Mesenchymal stem cell (in vitro differentiated cells and primary cell): ENCODE data around the gene LYSMD4. TPM values are rescaled to one million over a fixed set of nuclear protein-coding genes. Genes with fewer than 3 reads are reported as not detected.
A peak's percentile ranks its signal among the peaks of the same experiment; 100 is the strongest.

Experiments used
- DNase-seq: peaks from one replicate; pipeline ENCODE4 v3.0.0-alpha.2; 2013
- H2AFZ ChIP-seq: one replicate; pipeline ENCODE4 v1.6.1; 2013; ENCODE audit warnings: low read depth, mild to moderate bottlenecking, control low read depth, inconsistent platforms, low read length, moderate library complexity
- H2AK5ac ChIP-seq: 2 replicates; pipeline ENCODE4 v1.6.1; 2013; ENCODE audit warnings: low read length, moderate library complexity, mild to moderate bottlenecking, inconsistent platforms; ENCODE audit not compliant: severe bottlenecking
- H2BK120ac ChIP-seq: one replicate; pipeline ENCODE4 v1.6.1; 2013; ENCODE audit warnings: low read depth, mild to moderate bottlenecking, inconsistent platforms, low read length, moderate library complexity
- H2BK12ac ChIP-seq, 2 experiments: one replicate each; pipeline ENCODE4 v1.6.1; 2013; ENCODE audit warnings: inconsistent platforms in 2 of 2, low read length in 2 of 2, mild to moderate bottlenecking in 2 of 2, moderate library complexity in 2 of 2, control low read depth in 1 of 2
- H2BK15ac ChIP-seq: one replicate; pipeline ENCODE4 v1.6.1; 2013; ENCODE audit warnings: mild to moderate bottlenecking, low read depth, inconsistent platforms; ENCODE audit not compliant: poor library complexity, severe bottlenecking
- H2BK5ac ChIP-seq: 2 replicates; pipeline ENCODE4 v1.6.1; 2013; ENCODE audit warnings: low read depth, mild to moderate bottlenecking, low read length, control low read depth, inconsistent platforms; ENCODE audit not compliant: poor library complexity, severe bottlenecking
- H3K14ac ChIP-seq, 2 experiments: one replicate each; pipeline ENCODE4 v1.6.1; 2013; ENCODE audit warnings: inconsistent platforms in 2 of 2, low read length in 2 of 2, control low read depth in 1 of 2, mild to moderate bottlenecking in 1 of 2, moderate library complexity in 1 of 2
- H3K18ac ChIP-seq, 2 experiments: one replicate each; pipeline ENCODE4 v1.6.1; 2013; ENCODE audit warnings: inconsistent platforms in 2 of 2, low read length in 2 of 2, control low read depth in 1 of 2, low read depth in 1 of 2, mild to moderate bottlenecking in 1 of 2
- H3K23ac ChIP-seq, 2 experiments: one replicate each; pipeline ENCODE4 v1.6.1; 2013; ENCODE audit warnings: inconsistent platforms in 2 of 2, low read length in 2 of 2, mild to moderate bottlenecking in 2 of 2, moderate library complexity in 2 of 2, control low read depth in 1 of 2
- H3K27ac ChIP-seq: 2 replicates; pipeline ENCODE4 v1.5.1; 2013; ENCODE audit warnings: mild to moderate bottlenecking, moderate library complexity, low read length, control low read depth, inconsistent platforms; ENCODE audit not compliant: poor library complexity, severe bottlenecking
- H3K27me3 ChIP-seq, 2 experiments: 2 replicates each; pipeline versions ENCODE4 v1.6.1 to v1.7.0; 2013; ENCODE audit warnings: low read length in 2 of 2, mild to moderate bottlenecking in 2 of 2, moderate library complexity in 2 of 2, control low read depth in 1 of 2, inconsistent platforms in 1 of 2; ENCODE audit not compliant: control insufficient read depth in 1 of 2, insufficient read depth in 1 of 2
- H3K36me3 ChIP-seq, 2 experiments: 2 replicates each; pipeline versions ENCODE4 v1.6.1 to v1.7.0; 2013; ENCODE audit warnings: low read length in 2 of 2, control low read depth in 1 of 2, inconsistent platforms in 1 of 2, low read depth in 1 of 2, mild to moderate bottlenecking in 1 of 2; ENCODE audit not compliant: insufficient read depth in 2 of 2, control insufficient read depth in 1 of 2
- H3K4ac ChIP-seq, 2 experiments: one replicate each; pipeline ENCODE4 v1.6.1; 2013; ENCODE audit warnings: inconsistent platforms in 2 of 2, low read length in 2 of 2, mild to moderate bottlenecking in 2 of 2, moderate library complexity in 2 of 2, control low read depth in 1 of 2, low read depth in 1 of 2
- H3K4me1 ChIP-seq: 2 replicates; pipeline ENCODE4 v1.6.1; 2013; ENCODE audit warnings: low read depth, low read length, control low read depth; ENCODE audit not compliant: control insufficient read depth, insufficient read depth
- H3K4me2 ChIP-seq: 2 replicates; pipeline ENCODE4 v1.6.1; 2013; ENCODE audit warnings: low read length, mild to moderate bottlenecking, inconsistent platforms; ENCODE audit not compliant: poor library complexity, severe bottlenecking
- H3K4me3 ChIP-seq, 2 experiments: 2 replicates each; pipeline versions ENCODE4 v1.5.1 to v1.7.0; 2013; ENCODE audit warnings: low read length in 2 of 2, mild to moderate bottlenecking in 2 of 2, control low read depth in 1 of 2, low read depth in 1 of 2; ENCODE audit not compliant: insufficient read depth in 1 of 2
- H3K79me1 ChIP-seq: replicated peaks from 2 replicates; pipeline ENCODE4 v1.6.1; 2013; ENCODE audit warnings: mild to moderate bottlenecking, control low read depth, low read length, inconsistent platforms; ENCODE audit not compliant: poor library complexity, severe bottlenecking
- H3K9ac ChIP-seq: 2 replicates; pipeline ENCODE4 v1.7.0; 2013; ENCODE audit warnings: mild to moderate bottlenecking, low read length, moderate library complexity
- H3K9me3 ChIP-seq: 2 replicates; pipeline ENCODE4 v1.7.0; 2013; ENCODE audit warnings: mild to moderate bottlenecking, low read length; ENCODE audit not compliant: control insufficient read depth
- H4K8ac ChIP-seq: one replicate; pipeline ENCODE4 v1.6.1; 2013; ENCODE audit warnings: inconsistent platforms, mild to moderate bottlenecking, low read length, moderate library complexity
- H4K91ac ChIP-seq: one replicate; pipeline ENCODE4 v1.6.1; 2013; ENCODE audit warnings: mild to moderate bottlenecking, low read length, inconsistent platforms
- WGBS: methylation state at CpG from one replicate; pipeline ENCODE4 v1.1.7; 2013; ENCODE audit warnings: mixed read lengths; 5-methylcytosine and 5-hydroxymethylcytosine counted together
- small RNA-seq: library from polyadenylated mRNA; stranded (forward); fragments of <200 nt; extraction: miRNeasy Mini kit (QIAGEN cat#:217004); gene quantifications from one replicate; pipeline ENCODE3, GENCODE V24; 2013; ENCODE audit warnings: low read depth

LYSMD4 gene

GRCh38 chr15:99680276-99680675 is 53.0 kb downstream of the LYSMD4 start:
- no peak overlapping the region for H3K4me2 ChIP-seq
- no peak overlapping the region for H2AFZ ChIP-seq
- H2BK15ac ChIP-seq = no peak overlapping the region
- no peak overlapping the region for H4K8ac ChIP-seq
- H3K4ac ChIP-seq = no peak overlapping the region
- H4K91ac ChIP-seq = no peak overlapping the region
- no peak overlapping the region for H3K14ac ChIP-seq
- no peak overlapping the region for H3K4me3 ChIP-seq
- H3K9me3 ChIP-seq = peaks cover 4% of the 10 kb centered on the region
- no peak overlapping the region for H3K18ac ChIP-seq
- H2BK120ac ChIP-seq = no peak overlapping the region
- H3K27ac ChIP-seq = no peak overlapping the region
- H3K27me3 ChIP-seq = no peaks in the 10 kb centered on the region
- no peak overlapping the region for H3K23ac ChIP-seq
- H2AK5ac ChIP-seq = no peak overlapping the region
- DNase-seq = no peak
- H3K9ac ChIP-seq = no peak overlapping the region
- H2BK5ac ChIP-seq = no peak overlapping the region
- no peak overlapping the region for H2BK12ac ChIP-seq
- H3K79me1 ChIP-seq = peaks cover 5% of the 10 kb centered on the region
- peaks cover 3% of the 10 kb centered on the region for H3K4me1 ChIP-seq
- H3K36me3 ChIP-seq = peaks cover 0 to 39% of the 10 kb centered on the region in 2 experiments

- Histone ChIP-seq H3K4me1 (no peaks in the 10 kb centered on the region), H2AFZ (no peak overlapping the region), H3K4me3 (no peak overlapping the region), H3K14ac (no peak overlapping the region), H3K23ac (no peak overlapping the region), H2BK5ac (no peak overlapping the region), H4K8ac (no peak overlapping the region), H3K18ac (no peak overlapping the region), H3K79me1 (peaks cover 8% of the 10 kb centered on the region), H2BK120ac (no peak overlapping the region), H3K36me3 (peaks cover 0 to 49% of the 10 kb centered on the region in 2 experiments), H4K91ac (no peak overlapping the region), H3K4me2 (no peak overlapping the region), H2BK15ac (no peak overlapping the region), H3K27me3 (no peaks in the 10 kb centered on the region), H3K9me3 (no peaks in the 10 kb centered on the region), H2BK12ac (no peak overlapping the region), H2AK5ac (no peak overlapping the region), H3K9ac (peak overlapping the region; percentile 14), H3K4ac (no peak overlapping the region), H3K27ac (peak overlapping the region; percentile 76)
- 100% methylated on average over 2 of the region's 4 CpGs for WGBS
- DNase-seq = no peak
These were observed 55.6 kb downstream of the LYSMD4 start for GRCh38 chr15:99677540-99678134.

Small RNA genes lying within 50 kb of the gene (small RNA-seq; reads per million reads assigned to genes)
- gene RF00019 = not detected
